ENCODE results near the gene TADA2A.

The TADA2A gene

DNA sequence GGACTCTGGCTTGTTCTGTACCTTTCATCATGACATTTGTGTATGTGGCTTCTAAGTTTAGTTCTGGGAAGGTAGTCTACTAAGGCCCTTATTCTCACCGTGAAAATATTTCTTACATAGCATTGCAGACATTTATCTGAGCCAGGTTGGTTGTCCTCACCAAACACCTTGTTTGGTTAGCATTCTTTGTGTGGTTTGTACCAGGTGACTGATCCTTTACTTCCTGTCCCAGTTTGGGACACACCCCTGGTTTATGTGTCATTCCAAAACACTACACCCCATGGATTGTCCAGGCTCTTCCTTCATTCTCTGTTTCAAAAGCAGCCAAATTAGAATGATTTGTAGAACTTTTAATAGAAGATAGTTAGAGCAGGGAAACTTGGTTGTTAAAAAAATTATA, 59.8 kb downstream of the TADA2A start:
- FAIRE-seq, result no peak

DNA sequence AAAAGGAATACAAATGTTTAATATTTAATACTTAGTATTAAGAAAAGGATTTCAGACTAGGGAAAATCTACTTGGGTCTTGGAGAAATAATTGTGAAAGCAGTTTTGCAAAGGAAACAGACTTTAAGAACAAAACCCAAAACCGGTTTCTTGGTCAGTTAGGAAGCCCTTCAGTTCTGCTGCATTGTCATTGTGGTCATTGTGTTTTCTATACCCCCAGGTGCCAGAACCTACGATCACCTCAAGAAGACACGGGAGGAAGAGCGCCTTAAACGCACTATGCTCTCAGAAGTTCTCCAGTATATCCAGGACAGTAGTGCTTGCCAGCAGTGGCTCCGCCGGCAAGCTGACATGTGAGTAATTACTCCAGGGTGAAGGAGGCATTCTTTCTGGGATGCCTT, 63.5 kb downstream of the TADA2A start:
- no peak for FAIRE-seq

DNA sequence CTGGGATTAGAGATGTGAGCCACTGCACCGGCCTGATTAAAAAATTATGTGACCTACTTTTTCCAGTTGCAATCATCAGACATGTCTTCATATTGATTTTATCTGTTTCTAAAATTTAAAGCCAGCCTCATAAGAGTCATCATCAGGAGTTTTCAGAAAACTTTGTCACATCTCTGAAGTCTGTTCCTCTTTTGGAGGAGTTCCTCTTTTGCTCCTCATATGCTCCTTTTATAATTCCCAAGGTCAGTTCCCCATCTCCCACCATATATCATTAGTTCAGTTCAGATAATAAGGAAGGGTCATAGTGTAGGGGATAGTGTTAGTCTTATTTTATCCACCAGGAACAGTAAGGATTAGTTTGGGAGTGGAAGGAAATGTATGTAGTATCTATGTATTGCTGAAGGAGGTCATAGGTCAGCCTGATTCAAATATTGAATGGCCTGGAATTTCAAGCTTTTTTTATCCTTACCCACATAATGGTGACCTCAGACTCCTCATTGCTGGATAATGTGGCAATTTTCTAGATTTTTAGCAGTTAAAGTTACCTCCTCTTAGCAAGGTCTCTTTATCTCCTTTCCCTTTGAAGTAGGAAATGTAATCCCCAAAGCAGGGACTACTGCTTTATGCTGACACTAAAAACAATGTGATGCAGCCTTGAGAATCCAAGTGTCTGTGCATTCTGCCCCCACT, 69.2 kb downstream of the TADA2A start:
- no peak for FAIRE-seq

DNA sequence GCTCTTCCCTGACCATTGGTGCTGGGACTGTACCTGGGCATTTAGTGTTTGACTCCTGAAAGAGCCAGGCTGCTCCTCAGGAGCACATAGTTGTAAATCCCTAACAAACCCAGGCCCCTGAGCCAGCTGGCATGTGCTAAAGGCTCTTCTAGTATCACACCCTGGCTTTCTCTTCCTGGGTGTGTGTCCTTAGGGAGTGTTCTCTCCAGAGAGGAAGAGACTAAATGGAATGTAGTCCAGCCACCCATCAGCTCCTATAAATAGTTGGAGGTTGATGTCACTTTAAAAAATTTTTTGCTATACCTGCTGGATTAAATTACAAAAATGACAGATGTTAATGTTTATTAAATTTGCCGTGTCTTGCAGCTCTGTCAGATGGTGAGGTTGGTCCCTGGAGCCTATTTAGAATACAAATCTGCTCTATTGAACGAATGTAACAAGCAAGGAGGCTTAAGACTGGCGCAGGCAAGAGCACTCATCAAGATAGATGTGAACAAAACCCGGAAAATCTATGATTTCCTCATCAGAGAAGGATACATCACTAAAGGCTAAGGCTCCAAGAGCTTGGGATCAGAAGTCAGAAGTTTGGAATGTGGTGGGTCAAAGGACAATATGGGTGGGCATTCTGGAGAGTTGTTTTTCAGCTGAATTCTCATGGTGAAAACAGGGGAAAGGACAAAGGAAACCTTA, 69.9 kb downstream of the TADA2A start:
- FAIRE-seq, result no peak

DNA sequence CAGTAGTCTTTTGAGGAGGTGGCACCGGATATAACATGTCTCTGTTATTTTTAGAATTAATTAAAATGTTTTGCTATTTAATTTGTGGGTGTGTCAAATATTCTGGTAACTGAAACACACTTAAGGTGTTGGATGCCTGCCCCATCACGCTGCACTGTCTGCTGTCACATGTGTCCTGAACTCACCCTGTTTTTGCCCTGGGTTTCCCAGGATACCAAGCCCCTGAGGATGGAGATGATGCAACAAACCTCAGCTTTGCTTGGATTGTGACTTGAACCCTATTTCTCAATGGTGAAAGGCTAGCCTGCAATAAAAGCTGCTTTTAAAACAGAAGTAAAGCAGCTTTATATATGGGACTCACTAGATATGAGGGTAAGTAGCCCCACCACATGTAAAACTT, 71.5 kb downstream of the TADA2A start:
- no peak for FAIRE-seq

DNA sequence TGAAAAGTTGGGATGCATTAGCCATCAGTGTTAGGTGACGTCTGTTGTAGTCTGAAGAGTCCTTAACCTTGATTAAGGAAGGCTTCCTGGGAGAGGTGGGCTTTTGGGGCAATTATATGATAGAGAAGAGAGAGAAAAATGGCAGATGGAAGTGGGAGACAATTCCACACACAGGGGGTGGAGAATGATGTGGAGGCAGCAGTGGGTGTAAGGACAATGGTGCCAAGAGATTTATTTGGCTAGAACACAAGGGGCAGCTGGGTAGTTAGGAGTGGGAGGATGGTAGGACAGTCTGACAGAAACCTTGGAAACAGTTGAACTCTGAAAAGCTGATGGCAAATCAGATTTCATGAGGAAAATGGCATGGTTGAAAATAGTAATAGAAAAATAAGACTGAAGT, 72.3 kb downstream of the TADA2A start:
- FAIRE-seq, result no peak

DNA sequence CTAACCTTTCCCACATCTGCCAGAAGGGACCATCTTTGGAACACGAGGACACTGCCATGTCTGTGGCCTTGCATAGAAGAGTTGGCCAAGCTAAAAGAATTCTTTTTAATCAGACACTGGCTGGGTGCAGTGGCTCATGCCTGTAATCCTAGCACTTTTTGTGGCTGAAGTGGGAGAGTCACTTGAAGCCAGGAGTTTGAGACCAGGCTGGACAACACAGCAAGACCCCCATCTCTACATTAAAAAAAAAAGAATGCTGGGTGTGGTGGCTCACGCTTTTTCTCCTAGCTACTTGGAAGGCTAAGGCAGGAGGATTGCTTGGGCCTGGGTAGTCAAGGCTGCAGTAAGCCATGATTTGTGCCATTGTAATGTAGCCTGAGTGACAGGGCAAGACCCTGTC, 73.7 kb downstream of the TADA2A start:
- FAIRE-seq, result no peak

DNA sequence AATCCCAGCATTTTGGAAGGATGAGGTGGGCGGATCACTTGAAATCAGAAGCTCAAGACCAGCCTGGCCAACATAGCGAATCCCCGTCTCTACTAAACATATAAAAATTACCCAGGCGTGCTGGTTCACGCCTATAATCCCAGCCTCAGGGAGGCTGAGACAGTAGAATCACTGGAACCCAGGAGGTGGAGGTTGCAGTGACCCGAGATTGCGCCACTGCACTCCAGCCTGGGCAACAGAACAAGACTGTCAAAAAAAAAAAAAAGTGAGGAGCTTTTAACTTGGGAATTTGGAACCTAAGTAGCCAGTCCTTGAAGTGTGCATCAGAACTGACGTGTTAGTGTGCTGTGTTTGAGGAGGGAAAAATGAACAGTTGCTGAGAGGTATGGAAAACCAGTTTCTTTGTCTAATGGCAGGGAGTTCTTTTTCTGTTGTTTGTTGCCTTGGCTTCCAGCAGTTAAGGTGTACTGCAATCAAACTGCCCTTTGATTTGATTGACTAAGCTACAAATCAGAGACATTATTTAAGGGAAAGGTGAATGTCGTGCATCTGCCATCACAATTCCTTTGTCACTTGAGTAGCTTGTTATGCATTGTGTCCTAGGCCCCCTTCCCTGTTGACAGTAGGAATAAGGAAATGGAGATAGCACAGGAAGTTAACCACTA, 74.4 kb downstream of the TADA2A start:
- FAIRE-seq, result no peak

DNA sequence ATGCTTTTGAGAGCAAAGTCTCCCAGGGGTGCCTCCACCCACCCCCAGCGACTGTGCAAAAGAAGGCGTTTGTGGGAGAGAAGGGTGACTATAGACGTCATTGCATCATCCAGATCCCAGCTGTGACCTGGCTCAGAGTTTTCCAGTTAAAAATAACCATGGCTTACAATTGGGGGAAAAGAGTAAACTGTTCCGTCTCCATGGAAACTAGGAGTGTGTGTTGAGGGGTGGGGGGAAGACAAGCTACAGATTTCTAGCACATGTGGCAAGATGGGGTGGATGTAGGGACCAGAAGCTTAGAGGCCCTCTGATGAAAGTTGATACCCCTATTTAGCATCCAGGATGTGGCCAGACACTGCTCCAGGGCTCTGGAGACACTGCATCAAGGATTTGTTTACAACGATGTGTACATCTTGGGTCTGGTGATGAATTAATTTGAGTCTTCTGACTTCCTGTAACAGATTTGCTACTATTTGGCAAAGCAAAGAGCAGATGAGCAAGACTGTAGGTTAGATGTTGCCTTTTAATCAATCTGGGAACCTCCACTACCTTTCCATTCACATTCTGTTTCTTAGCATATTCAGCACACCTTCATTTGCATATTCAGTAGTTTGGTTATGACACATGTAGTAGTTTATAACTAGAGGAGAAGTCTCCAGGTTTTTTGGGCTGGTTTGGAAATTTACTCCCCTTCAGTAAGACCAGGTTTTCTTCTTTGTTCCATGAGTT, 76.8 kb downstream of the TADA2A start:
- no peak for FAIRE-seq

DNA sequence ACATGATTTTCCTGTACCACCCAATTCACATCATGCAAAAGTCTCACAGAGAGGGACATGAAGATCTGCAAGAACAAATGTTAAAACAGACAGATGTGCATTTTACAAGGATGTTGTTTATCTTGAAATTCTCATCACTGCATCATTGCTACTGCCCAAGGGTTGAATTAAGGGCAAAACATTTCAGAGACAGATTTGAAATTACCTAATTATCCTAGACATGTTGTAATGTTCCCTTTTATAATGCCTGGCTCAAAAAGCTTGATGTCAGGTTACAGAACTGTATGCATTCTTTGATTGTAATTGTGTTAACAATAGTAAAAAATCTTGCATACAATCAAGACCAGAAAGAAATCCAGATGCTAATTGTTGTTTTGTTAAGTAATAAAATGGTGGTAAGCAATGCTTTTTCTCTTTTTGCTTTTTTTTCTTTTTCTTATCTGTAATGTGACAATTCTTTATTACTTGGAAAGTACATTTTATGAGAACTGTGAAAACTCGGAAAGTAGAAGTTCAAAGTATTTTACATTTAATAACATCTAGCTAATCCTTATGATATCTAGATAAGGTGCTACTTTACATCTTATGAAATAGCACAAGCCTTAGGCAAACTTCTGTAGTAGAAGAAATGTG, 79.4 kb downstream of the TADA2A start:
- no peak for FAIRE-seq

DNA sequence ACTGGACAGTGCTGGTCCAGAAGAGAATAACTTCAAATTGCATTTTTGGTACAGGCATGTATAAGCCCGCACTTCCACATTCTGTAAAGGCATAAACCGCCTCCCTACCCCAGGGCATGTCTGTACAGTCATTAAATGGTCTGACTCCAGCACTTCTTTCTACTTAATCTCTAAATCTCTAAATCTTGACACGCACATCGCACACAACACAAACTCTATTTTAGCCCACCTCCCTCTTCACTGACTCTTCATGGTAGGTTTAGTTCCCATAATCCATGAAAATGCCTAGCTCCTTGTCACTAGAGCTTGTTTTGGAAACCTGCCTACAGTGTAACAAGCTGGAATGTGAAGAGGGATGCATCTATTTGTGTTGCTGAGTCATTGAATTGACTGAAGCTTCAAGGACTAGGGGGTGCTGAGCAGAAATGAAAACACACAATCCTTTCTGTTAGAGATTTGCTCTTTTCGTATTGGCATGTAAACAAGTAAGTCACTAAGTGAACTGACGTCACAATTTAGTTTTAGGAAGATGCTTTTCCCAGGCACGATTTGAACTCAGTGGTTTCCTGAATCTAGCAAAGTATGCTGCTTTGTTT, 81.4 kb downstream of the TADA2A start:
- FAIRE-seq, result no peak

DNA sequence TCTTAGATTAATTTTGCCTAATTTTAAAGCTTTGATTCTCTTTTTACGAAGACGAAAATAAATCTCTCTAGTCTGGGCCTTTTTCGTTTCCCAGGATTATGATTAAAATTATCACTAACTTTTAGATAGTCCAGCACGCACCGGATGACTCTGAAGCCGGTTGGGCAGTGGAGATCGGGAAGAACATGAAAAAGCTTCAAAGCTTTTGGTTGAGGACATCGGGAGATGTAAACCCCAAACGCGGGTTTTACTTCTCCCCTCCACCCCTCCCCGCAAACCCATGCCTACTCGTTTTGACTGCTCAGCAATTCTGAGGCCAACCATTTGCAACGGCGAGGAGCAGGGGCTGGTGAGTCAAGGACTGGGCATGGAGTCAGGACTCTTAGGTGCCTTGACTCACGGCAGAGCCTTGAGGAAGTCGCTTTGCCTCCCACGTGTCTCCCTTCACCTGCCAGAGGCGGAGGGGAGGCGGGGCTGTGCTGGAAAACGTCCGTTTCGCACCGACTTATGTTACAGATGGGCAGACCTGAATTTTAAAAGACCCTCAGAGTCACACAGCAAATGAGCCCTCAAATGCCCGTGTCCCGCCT, 82.0 kb downstream of the TADA2A start:
- no peak for FAIRE-seq

DNA sequence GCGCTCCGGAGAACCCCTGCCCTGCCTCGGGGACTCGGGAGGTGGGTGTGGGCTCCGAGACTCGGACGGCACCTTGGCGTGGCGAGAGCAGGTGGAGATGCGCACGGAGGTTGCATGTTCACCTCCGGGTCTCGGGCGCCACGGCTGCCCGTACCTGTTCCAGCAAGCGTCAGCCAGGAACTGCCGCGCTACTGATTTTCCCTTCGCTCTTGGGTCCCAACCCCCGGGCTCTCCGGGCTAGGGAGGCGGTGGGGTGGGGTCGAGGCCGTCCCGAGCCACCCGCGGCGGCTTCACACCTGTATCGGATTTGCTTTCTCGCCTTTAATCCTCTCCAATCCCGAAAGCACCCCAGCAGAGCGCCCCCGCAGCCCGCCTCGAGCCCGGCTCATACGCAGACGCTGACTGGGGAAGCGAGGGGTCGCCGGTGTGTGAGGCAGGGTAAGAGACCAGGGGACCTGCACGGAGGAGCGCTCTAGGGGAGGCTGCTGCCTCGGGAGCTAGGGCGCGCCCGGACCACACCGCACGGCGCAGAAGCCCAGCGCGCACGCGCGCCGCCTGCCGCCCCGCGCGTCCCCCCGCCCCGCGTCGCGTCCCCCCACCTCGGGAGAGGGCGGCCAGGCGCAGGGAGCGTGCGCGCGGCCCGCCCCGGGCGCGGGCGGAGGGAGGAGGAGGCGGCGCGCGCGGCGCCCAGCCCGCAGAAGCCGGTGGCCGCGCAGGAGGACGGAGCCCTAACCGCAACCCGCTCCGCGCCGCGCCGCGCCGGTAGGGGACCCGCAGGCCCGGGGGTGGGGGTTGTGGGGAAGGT, 82.7 kb downstream of the TADA2A start, which contains the start of gene DUSP14:
DUSP14 (plus strand) TSS at position 695 of the 805 bp plus-strand sequence. CDS start 22,382 bp downstream, outside the sequence.
- FAIRE-seq, result no peak

DNA sequence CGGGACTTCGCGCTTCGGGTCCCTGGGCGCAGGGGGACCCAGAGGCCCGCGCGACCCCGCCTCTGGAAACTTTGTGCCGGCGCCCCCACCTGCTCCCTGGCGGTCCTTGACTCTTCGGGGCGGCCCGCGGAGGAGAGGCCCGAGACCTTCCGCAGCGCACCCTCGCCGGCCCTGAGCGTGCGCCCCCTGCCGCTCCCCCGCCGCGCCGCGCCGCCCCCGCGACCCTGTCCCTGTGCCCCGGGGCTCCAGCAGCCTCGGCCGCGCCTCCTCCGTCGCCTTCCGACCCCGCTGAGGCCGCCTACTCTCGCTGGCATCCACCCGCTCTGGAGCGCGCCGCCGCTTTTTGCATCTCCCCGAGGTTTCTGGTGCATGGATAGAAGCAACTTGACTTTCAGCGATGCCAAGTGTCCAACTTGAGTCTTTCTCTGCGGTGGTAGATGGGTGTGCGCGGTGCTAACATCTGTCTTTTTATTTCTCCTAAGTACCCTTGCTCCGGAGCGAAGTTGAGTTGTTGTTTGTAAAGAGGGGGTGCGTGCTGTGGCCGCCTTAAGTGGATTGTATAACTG, 83.4 kb downstream of the TADA2A start:
- FAIRE-seq, result no peak

DNA sequence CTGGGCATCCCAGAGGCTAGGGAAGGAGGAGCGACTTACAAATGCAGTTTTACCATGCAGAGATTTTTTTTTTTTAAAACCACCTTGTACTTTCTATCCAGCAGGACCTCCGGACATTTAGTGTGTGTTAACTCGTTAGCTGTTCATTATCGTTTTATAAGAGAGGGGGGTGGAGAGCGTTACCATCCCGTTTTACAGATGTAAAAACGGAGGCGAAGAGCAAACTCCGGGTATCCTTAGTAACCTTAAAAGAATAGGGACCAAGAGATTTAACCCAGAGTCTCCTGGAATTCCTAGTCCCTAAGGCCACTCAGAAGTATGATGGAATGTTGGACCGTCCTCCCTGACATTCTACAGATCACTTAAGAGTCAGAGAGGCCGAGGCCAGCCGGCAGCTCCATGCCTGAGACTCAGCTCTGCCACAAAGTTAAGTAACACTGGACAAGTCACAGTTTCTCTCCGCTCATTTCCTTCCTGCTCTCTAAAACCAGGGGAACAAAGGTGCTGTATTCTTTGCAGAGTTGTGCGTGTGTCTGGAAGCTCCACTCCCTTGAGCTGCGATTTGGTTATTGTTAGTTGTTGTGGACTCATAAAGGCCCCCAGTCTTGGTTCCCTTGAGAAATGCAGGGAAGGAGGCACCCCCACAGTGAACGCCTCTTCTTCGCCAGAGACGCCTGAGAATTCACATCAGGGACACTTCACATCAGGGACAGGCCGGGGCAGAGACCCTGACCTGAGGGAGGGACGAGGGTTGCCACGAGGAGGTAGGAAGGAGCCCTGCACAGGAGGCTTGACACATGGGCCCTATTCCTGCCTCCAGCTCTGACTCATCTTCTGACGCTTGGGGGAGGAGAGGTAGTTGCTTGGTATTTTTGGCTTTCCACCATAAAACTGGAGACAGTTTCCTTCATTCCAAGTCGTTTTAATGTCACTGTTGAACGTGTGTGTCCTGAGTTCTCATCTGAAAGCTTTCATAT, 84.2 kb downstream of the TADA2A start:
- no peak for FAIRE-seq

DNA sequence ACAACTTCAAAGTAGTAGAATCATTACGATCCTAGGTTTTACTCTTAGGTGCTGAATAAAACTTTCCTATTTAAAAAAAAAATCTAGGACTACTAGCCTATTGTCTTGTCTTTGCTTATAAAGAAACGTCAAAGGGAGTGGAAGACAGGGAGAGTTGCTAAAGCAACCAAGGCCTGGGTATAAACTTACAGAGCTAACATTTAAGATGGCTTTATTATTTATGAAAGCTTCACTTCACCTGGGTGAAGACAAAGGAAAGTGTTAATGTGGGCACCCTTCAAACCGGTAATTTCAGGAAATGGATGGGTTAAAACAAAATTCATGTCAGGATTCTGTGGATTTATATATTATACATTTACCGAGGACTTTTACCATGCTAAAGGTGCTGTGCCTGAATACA, 85.5 kb downstream of the TADA2A start:
- FAIRE-seq, result no peak

DNA sequence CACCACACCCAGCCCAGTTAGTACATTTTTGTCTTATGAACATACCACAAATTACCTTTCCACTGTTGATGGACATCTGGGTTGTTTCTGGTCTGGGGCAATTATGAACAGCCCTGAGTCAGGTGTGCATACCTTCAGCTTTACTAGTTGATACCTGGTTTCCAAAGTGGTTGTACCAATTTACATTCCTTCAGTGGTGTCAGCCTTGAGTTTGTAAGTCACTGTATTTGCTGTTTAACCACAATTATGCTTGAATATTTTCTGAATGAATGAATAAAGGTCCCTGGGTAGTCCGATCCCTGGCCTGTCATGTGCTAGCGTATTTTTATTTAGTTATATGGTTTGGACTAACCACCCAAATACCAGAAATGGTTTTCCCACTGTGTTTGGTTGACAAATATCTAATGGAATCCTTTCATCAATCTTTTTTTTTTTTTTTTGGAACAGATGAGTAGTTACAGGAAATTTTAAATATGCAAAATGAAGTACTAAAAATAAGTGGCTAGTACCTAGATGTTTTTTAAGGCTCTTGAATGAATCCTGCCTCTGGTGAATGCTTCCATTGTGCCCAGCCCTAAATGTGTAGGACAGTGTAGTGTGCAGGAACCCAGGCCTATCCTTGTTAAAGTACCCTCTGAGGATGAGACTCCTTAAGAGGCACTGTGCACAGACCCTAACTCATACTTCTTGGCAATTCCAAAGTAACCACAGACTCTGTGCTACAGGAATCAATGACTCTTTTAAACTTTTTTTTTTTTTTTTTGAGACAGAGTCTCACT, 86.8 kb downstream of the TADA2A start:
- no peak for FAIRE-seq

DNA sequence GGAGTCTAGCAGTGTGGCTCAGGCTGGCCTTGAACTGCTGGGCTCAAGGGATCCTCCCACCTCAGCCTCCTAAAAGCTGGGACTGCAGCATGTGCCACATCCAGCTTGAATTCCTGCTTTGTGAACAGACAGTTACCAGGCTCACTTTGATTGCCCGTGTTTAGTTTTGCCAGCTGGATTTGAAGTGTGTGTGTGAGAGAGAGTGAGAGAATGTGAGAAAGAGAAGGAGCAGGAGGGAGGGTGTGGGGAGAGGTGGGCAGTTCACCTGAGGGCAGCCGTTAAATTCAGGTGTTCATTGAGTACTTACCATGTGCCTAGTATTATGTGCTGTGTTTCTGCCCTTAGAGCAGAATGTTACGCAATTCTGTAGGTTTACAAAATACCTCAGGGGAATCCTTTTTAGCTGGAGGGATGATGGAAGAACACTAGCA, 87.7 kb downstream of the TADA2A start:
- no peak for FAIRE-seq

DNA sequence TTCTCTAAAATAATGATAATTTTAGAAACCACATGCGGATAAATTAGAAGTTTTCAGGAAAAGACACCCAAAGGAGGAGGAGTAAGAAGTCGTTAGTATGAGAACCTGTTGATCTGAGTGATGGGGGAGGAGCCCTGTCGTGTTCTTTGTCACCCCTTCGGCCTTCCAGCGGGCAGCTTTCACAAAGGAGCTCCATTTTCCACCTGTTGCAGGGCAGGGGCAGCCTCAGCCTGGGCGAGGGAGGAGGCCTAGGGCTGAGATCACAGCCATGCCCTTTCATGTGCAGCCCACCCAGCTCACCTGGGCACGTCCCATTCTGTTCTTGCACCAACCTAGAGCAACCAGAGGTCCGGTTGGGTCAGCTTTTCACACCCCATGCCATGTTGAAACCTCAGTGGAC, 88.3 kb downstream of the TADA2A start:
- FAIRE-seq, result no peak
